HG02840 (cell line): Measurements from ENCODE around the gene SMCP.

Source experiments
- ATAC-seq: cut with Tn5 transposase; IDR thresholded peaks from one replicate; pipeline ENCODE4 v1.9.1; 2021; ENCODE audit warnings: mild to moderate bottlenecking, moderate library complexity, moderate number of reproducible peaks; ENCODE audit not compliant: unreplicated experiment, low FRiP score

The SMCP gene

GRCh38 chr1:152886085-152886484, 8.0 kb downstream of the SMCP start:
- ATAC-seq: no peak

GRCh38 chr1:152886758-152887409, 8.8 kb downstream of the SMCP start:
- no peak for ATAC-seq

GRCh38 chr1:152888126-152888525, 10.0 kb downstream of the SMCP start:
- ATAC-seq: no peak

GRCh38 chr1:152899027-152899426, 20.9 kb downstream of the SMCP start:
- no peak for ATAC-seq

GRCh38 chr1:152899883-152900282, 21.8 kb downstream of the SMCP start:
- ATAC-seq: no peak

GRCh38 chr1:152901631-152902030, 23.5 kb downstream of the SMCP start:
- no peak for ATAC-seq

GRCh38 chr1:152902636-152903035, 24.5 kb downstream of the SMCP start:
- ATAC-seq: no peak

GRCh38 chr1:152904688-152905440, 26.7 kb downstream of the SMCP start:
- ATAC-seq: no peak

- ATAC-seq: no peak
Measured at GRCh38 chr1:152906023-152906565, 28.0 kb downstream of the SMCP start.

GRCh38 chr1:152907686-152908601, 29.8 kb downstream of the SMCP start, which contains the start of gene IVL:
IVL (plus strand) TSS chr1:152908546; CDS start chr1:152909798, 1,252 bp downstream.
- no peak for ATAC-seq

- no peak for ATAC-seq
Measured at GRCh38 chr1:152909206-152909605, 31.1 kb downstream of the SMCP start.

GRCh38 chr1:152912471-152912870, 34.3 kb downstream of the SMCP start:
- no peak for ATAC-seq

- no peak for ATAC-seq
Measured at GRCh38 chr1:152912900-152913299, 34.8 kb downstream of the SMCP start.

GRCh38 chr1:152917794-152918193, 39.7 kb downstream of the SMCP start:
- ATAC-seq: no peak

GRCh38 chr1:152919071-152919470, 40.9 kb downstream of the SMCP start:
- ATAC-seq: no peak

- no peak for ATAC-seq
Measured at GRCh38 chr1:152924191-152924590, 46.1 kb downstream of the SMCP start.

GRCh38 chr1:152926091-152926490, 48.0 kb downstream of the SMCP start:
- no peak for ATAC-seq

- ATAC-seq: no peak
Measured at GRCh38 chr1:152928671-152929070, 50.5 kb downstream of the SMCP start.

- ATAC-seq: no peak
Measured at GRCh38 chr1:152932170-152932811, 54.2 kb downstream of the SMCP start.

- no peak for ATAC-seq
Measured at GRCh38 chr1:152933196-152933595, 55.1 kb downstream of the SMCP start.
